ENCODE data around the gene C11orf52.
A peak's percentile ranks its signal among the peaks of the same experiment; 100 is the strongest.
"Not testable (repeated sequence)": the region's sequence is repeated elsewhere in the genome, so short reads cannot be mapped to it uniquely, and the experiment has no call there.

C11orf52 gene

DNA sequence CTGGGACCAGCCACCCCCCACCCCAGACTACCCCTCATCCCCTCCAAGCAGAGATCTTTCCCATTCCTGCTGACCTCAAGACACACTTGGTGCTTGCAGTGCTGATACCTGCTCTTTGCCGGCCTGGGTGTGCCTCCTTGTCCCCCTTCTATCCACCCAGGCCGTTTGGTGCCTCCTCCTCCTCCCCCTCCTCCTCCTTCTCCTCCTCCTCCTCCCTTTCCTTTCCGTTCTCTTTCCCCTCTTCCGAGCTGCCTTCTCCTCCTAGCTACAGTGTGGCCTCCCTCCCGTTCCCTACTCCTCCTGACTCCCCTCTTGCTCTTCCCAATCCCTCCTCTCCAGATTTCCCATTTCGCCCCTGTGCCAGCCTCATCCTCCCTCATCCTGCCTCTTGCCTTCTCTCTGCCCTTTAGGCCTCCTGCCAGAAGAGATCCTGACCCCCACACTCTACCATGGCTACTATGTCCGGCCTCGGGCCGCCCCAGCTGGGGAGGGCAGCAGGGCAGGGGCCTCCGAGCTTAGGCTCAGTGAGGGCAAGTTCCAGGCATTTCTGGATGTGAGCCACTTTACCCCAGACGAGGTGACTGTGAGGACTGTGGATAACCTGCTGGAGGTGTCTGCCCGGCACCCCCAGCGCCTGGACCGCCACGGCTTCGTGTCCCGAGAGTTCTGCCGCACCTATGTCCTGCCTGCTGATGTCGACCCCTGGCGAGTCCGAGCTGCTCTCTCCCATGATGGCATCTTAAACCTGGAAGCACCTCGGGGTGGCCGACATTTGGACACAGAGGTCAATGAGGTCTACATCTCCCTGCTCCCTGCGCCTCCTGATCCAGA lies 5.5 kb upstream of the C11orf52 start:
- DNase-seq (ENCODE audit: low read depth): no peak

DNA sequence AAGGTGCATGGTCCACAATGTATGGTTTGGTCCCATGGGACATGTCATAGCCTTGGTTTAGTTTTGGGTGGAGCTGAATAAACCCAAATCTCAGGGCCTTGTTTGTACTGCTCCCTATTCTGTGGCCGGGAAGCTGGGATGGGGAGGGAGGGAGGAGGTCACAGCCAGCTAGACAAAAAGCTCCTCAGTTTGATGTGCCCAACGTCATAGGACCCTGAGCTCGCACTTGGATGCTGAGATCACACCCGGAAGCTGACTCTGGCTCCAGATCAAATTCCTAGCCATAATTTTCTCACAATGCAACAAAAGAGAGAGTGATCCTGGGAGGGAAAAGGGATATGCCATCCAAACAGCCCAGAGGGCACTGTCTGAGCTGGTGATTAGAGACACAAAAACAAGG lies 4.7 kb upstream of the C11orf52 start:
- no peak for DNase-seq (ENCODE audit: low read depth)

DNA sequence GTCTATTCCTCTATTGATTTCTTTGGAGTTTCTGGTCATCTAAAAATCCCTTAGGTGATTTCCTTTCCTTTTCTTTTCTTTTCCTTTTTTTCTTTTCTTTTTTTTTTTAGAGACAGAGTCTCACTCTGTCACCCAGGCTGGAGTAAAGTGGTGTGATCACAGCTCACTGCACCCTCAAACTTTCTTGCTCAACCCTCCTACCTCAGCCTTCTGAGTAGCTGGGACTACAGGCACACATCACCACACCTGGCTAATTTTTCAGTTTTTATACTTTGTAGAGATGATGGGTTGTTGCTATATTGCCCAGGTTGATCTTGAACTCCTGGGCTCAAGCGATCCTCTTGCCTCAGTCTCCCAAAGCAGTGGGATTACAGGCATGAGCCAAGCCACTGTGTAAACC lies 1.9 kb upstream of the C11orf52 start:
- no peak for DNase-seq (ENCODE audit: low read depth)

DNA sequence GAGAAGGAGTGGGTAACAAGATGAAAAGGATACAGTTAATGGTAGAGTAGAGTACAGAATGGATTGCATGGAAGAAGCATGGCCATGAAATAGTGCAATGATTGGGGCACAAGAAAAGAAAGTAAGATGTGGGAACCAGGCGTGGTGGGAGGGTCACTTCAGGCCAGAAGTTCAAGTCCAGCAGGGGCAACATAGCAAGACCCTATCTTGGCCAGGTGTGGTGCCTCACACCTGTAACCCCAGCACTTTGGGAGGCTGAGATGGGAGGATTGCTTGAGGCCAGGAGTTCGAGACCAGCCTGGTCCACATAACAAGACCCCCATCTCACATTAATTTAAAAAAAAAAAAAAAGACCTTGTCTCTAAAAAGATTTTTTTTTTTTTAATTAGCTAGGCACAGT lies 1.4 kb upstream of the C11orf52 start:
- DNase-seq (ENCODE audit: low read depth): no peak

DNA sequence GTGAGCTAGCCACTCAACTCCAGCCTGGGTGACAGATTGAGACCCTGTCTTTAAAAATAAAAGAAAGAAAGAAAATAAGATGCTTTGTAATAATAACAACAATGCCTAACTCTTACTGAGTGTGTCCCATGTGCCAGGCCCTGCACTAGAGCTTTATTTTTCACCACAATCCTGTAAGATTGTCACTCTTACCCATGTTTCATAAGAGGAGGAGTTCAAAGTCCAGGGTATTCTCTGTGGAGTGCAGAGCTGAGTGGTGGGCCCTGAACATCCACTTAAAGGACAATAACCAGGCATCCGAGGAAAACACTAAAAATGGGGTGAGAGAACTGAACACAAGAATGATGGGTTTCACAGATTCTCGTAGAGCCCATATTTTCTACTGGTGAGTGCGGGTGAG lies 925 bp upstream of the C11orf52 start:
- no peak for DNase-seq (ENCODE audit: low read depth)

DNA sequence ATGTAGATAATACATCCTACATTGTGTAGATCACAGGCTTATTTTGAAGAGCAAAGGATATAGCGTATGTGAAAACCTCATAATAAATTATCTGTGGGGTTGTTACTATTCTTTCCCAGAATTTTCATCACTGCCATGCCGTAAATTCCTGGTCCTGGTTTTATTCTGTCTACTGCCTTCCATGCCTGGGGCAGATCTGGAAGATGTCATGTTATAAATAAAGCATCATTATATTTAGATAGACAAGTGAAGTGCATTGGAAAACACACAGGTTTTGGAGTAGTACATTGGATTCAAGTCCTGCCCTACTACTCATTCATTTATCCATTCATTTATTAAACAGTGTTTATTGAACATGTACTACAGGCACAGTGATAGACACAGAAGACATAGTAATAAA lies 2.2 kb downstream of the C11orf52 start:
- no peak for DNase-seq (ENCODE audit: low read depth)

DNA sequence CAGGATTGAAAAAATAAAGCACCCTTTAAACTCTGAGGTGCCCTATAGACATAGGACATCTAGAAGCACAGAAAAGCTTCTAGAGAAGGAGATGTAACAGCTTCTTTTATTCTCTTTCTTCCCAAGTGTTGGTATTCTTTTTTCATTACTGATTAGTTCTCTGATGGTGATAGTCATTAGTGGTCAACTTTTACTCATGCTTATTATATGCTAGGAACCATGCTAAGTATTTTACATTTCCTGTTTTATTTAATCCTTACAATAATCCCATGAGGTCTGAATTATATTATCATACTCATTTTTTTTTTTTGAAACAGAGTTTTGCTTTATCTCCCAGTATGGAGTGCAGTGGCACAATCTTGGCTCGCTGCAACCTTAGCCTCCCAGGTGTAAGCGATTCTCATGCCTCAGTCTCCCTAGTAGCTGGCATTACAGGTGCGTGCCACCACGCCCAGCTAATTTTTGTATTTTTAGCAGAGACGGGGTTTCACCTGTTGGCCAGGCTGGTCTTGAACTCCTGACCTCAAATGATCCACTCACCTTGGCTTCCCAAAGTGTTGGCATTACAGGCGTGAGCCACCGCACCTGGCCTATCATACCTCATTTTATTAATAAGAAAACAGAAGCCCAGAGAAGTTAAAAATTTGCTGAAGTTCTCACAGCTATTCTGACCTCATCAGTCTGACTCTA lies 3.0 kb downstream of the C11orf52 start:
- DNase-seq (ENCODE audit: low read depth): no peak

DNA sequence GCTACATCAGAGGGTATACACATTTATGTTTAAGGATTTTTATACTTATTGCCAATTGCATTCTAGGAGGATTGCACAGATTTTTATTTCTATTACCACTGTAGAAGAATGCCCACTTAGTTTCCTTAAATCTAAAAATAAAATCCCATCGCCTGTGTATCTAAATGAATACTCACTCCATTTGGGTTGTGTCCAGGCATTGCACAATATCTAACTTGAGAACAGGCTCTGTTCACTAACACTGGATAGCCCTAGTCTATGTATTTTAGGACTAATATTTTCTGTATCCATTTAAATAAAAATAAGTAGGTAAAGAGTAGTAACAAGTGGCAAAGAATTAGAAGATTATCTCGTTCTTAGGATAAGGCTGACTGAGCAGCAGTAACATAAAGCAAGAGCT lies 4.1 kb downstream of the C11orf52 start:
- DNase-seq (ENCODE audit: low read depth): no peak

DNA sequence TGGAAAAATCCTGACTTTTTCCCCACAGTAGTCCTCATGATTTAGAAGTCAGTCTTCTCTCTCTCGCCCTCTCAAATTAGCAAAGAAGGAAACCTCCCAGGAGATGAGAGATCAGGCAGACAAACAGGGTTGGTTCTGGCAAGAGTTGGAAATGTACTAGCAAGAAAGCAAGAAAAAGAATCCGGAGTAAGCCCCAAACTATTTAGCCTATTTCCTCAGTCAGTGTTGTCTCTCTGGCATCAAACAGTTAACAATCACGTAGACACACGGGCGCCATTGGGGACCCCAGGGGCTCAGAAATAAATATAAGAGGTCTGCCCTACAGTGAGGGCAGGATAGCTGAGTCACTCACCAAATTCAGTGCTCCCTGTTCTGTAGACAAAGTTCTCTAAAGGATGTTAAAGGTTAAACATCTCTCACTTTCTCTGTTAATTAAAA lies 4.7 kb downstream of the C11orf52 start:
- no peak for DNase-seq (ENCODE audit: low read depth)

DNA sequence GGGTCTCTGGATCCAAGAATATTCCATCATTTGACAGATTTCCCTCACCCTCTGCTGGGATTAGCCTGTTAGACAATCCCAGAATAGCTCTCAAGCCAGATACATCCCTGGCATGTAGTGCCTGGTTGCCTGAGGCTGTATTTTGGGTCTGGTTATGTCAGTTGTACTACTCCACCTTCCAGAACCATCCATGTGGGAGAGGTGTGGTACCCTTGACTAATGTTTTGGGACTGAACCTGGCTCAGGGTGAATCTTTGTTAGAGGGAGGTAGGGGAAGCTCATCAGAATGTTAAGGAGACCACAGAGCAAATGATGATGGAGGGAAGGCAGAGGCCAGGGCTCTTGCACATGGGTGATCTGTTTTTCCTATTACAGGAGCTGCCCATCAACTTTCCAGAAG lies 5.2 kb downstream of the C11orf52 start:
- no peak for DNase-seq (ENCODE audit: low read depth)

DNA sequence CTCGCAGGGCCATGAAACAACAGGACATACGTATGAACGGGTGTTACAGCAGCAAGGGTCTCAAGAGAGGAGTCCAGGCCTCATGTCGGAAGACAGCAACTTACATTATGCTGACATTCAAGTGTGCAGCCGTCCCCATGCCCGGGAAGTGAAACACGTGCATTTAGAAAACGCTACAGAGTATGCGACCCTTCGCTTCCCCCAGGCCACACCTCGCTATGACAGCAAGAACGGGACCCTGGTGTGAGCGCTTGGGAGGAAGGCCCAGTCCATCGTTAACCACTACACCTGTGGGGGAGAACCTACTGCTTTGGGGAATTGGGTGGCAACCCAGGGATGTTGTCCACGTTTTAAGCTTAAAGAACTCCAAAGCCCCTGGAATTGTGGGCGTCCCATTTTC lies 7.2 kb downstream of the C11orf52 start:
- DNase-seq (ENCODE audit: low read depth): no peak

DNA sequence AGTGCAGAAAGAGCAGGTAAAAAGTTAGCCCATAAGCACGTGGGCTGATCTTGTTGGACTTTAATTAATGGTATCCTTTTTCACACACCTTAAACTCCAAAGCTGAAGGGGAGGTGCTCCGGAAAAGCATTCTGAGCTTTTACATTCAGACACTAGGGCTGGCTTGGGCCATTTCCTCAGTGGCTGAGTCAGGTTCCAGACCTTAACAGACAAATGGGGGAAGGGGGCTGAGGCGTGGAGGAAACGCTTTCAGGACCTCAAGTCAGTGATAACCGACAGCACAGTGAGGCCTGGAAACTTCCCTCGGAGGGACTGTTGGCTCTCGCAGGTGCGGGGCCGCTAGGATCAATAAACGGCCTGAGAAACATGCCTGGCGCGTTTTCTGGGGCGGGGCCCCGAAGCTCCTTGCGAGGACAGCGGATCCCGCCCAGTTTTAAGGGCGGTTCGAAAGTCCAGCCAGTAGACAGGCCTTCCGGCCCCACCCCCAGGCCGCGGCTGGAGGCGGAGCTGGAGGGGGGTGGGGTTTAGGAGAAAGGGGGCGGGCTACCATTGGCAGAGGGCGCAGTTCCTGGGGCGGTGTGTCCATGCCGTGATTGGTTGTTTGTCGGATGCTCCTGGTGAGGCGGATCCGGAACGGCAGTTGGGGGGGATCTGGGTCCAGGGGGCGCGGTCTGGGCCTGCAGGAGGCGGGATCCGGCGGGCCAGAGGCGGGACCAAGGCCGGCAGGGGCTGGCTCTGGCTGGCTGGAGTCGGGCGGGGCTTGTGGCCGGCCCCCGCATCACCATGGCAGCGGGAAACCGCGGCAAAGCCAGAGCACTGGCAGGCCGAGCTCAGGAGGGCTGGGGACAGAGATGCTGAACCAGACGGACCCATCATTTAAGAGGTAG lies 8.0 kb downstream of the C11orf52 start:
- peak; percentile 91 for DNase-seq (ENCODE audit: low read depth)

DNA sequence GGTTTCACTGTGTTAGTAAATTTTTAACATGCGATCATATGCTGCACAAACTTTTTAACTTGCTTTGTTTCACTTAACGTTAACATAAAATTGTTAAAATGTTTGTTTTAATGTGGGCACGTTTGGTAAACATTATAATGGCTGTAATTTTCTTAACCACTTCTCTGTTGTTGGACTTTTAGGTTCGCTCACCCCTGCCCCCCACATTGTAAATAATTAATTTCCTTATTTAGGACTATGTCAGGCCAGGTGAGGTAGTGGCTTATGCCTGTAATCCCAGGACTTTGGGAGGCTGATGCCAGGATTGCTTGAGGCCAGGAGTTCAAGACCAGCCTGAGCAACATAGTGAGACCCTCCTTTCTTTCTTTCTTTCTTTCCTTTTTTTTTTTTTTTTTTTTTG lies 11.8 kb downstream of the C11orf52 start:
- no peak for DNase-seq (ENCODE audit: low read depth)

DNA sequence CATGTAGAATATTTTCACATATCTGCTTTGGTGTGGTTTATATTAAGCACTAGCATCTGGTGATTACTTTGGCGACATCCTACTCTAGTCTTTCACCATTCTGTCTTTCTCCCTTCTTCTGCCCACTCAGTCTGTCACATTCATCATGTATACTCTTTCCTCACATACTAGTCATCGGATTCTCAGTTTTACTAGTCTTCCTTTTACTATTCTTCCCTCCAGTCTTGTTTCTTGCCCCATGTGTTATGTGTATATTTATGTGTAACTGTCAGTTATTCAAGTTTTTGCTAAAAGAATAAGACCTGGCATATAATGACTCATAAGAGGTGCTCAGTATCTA lies 13.9 kb downstream of the C11orf52 start:
- DNase-seq (ENCODE audit: low read depth): no peak

DNA sequence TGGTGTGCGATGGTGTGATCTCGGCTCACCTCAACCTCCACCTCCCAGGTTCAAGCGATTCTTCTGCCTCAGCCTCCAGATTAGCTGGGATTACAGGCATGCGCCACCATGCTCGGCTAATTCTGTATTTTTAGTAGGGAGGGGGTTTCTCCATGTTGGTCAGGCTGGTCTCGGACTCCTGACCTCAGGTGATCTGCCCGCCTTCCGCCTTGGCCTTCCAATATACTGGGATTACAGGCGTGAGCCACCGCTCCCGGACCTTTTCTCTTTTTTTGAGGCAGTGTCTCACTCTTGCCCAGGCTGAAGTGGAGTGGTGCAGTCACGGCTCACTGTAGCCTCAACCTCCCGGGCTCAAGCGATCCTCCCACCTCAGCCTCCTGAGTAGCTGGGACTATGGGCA lies 14.5 kb downstream of the C11orf52 start:
- DNase-seq (ENCODE audit: low read depth): not testable (repeated sequence)

DNA sequence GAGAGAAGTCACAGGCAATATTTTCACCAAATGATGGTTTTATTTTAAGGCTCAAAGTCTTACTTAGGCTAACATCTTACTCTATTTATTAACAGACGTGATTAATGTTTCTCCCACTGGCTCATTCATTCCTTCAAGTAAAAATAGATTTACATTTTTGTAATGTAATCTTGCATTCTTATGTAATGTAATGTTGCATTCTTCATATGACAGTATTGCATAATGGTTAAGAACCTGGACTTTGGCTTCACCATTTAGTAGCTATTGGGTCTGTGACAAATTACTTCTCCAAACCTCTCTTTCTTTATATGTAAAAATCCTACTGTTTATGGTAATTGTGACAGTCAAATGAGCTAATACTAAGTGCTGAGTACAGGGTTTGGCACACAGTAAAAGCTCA lies 15.2 kb downstream of the C11orf52 start:
- no peak for DNase-seq (ENCODE audit: low read depth)

DNA sequence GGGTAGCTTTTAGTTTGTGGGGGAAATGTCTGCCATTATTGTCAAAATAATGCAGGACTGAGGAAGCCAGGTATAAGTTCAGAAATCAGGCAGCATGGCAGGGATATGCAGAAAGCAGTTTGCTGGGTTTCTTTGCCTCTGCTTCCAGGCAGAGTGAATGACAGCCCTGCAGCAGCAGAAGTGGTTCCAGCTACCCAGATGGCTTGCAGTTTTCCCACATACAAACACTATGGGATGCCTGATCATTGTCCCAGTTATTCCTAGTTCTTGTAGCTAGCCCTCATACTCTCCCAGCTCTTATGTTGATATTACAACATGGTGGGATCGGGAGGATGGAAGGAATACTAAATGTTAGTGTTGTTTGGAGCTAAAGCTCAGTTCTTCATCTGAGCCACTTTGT lies 15.6 kb downstream of the C11orf52 start:
- no peak for DNase-seq (ENCODE audit: low read depth)

DNA sequence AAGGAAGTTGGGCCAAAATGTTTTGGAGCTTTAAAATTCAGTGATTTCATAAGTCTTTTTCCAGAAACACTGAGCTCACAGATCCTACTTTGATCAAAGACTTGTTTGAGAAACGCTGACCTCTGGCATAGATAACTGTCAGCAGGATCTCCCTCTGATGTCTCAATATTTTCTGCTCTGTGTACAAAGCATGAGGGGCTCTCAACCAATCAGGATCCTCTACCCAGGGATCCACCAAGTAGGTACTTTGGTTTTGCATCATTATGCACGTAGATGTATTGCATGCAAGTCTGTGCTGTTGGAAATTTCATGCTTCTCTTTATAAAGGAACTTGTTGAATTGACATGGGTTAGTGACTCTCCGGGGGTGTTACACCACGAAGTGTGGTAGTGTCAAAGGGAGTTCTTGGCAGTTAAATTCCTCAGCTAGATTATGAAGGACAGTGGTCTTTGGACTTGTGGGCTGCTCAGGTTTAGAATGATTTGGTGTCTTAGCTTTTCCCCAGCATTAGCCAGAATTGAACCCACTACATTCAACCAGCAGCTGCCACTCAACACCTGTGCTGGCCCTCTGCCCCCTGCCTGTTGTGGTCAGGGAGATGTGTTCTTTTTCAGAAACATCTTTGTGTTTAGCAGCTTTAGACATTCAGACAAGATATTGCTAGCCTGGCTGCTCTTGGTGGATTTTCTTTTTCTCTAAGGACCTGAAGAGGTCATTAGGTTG lies 16.8 kb downstream of the C11orf52 start:
- no peak for DNase-seq (ENCODE audit: low read depth)

DNA sequence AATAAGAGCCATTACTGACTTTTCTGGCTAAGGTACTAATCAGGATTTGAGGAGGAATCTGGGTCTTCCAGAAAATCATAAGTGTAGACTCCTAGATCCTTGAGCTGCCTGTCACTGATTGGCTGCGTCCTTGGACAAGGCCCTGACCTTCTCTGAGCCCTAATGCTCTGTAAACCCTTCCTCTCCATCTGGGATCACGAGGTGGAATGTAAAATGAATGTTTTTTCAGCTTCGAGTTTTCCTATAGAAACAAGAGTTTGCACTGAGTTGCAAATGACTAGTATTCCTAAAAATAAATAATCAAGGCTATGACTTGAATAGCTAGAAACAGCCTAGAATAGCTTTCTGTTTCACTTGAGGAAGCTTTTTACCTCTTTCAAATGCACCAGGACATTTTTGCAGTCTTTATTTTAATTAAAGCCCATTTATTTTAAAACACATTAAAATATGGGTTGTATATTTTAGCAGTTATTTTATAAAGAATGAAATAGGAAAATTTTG lies 17.4 kb downstream of the C11orf52 start:
- no peak for DNase-seq (ENCODE audit: low read depth)

DNA sequence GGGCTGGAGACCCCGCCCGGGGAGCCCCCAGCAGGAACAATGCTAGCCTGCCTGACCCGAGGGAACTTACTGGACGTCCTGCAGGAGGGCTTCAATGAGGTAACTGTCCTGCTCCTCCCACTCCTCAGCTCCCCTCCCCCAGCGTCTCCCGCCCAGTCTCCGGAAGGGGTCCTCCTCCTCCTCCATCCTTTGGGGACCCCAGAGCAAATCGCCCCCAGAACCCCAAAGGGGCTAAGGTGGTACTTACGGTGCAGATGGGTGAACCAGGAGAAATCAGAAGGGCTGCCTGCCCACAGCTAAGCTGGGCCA lies 18.7 kb downstream of the C11orf52 start:
- no peak for DNase-seq (ENCODE audit: low read depth)

DNA sequence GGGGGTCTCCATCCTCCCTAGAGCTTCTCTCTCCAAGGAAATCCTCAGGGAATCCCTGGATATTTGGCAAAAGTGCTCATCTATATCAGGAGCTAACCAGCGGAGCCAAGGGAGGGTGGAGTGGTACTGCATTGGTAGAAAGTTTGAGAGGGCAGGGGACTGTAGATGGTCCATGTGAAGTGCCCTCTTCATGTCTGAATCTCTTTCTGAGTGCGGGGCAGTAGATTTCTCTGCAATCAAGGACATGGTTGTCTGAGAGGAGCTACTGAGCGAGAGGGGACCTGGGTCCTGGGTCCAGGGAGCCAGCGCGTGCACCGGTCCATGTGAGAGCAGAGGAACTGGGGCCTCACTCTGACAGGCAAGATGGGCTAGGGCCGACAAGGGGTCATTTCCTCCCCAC lies 19.1 kb downstream of the C11orf52 start:
- DNase-seq (ENCODE audit: low read depth): no peak

DNA sequence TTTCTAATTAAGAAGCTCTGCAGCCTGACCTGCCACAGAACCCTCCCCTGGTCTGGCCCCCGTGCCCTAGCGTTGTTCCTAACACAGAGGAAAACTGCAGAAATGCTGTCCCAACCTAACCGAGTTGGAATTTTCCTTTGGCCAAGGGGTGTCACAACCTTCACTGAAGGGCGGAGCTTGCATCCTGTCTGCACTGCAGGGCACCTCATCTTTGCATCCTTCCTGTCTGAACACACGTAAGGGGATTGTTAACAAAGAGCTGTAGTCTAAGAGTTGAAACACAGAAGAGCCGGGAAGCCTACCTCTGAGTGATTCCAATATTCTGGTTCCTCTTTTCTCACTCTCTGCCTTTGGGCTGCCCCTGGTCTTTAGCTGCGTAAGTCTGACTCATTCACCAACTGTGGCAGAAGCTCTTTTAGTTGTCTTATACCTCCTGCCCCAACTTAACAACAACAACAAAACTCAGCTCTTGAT lies 20.0 kb downstream of the C11orf52 start:
- no peak for DNase-seq (ENCODE audit: low read depth)
